Panc1 (cell line): ENCODE measurements around the gene RSPRY1. TPM values are rescaled to one million over a fixed set of nuclear protein-coding genes. Genes with fewer than 3 reads are reported as not detected.
A peak's percentile ranks its signal among the peaks of the same experiment; 100 is the strongest.

Experiments used
- ATAC-seq: fragments of 200-7000 bp; cut with Tn5 transposase; 2 replicates; pipeline ENCODE4 v1.9.1; 2020; ENCODE audit warnings: mild to moderate bottlenecking, moderate library complexity
- BruUV-seq: library from RNA; stranded (reverse); fragments of 400-500 nt; replicated peaks from 2 replicates; lab custom pipeline; 2021; lab: Mats Ljungman, UMichigan
- CTCF ChIA-PET: fragments of 300-600 bp; sonication (Branson Sonifier 250); formaldehyde crosslinking; loops from one replicate; lab custom pipeline; 2022; ENCODE audit warnings: antibody characterized with exemption; lab: Charles Lee
- POLR2A ChIA-PET: fragments of 300-600 bp; sonication (Branson Sonifier 250); formaldehyde crosslinking; loops from one replicate; lab custom pipeline; 2022; ENCODE audit warnings: antibody characterized with exemption; lab: Charles Lee
- DNase-seq: peaks from one replicate; pipeline ENCODE4 v3.0.0-alpha.2; 2010; ENCODE audit warnings: low read depth, low spot score
- H3K27ac ChIP-seq: 2 replicates; pipeline ENCODE4 v1.5.1; 2011; ENCODE audit warnings: mild to moderate bottlenecking, low read length, inconsistent platforms
- H3K27me3 ChIP-seq: fragments of 200-500 bp; sonication (Bioruptor generic); 2 replicates; pipeline ENCODE4 v1.6.0; 2014; ENCODE audit warnings: low read length, inconsistent platforms; ENCODE audit not compliant: control insufficient read depth, insufficient read depth
- H3K36me3 ChIP-seq: fragments of 200-500 bp; sonication (Bioruptor generic); 2 replicates; pipeline ENCODE4 v1.5.1; 2014; ENCODE audit warnings: inconsistent platforms, mild to moderate bottlenecking, low read length, moderate library complexity; ENCODE audit not compliant: control insufficient read depth, insufficient read depth
- H3K4me1 ChIP-seq: 2 replicates; pipeline ENCODE4 v1.5.1; 2011; ENCODE audit warnings: inconsistent platforms, mild to moderate bottlenecking, low read length, moderate library complexity; ENCODE audit not compliant: control insufficient read depth, insufficient read depth
- H3K4me3 ChIP-seq, 2 experiments: 2 replicates each; pipeline ENCODE4 v1.5.1; 2011 to 2012; ENCODE audit warnings: low read depth in 2 of 2, low read length in 2 of 2, mild to moderate bottlenecking in 2 of 2, inconsistent platforms in 1 of 2, moderate library complexity in 1 of 2
- H3K9me3 ChIP-seq: fragments of 200-500 bp; sonication (Bioruptor generic); 2 replicates; pipeline ENCODE4 v1.5.1; 2014; ENCODE audit warnings: low read depth, mild to moderate bottlenecking, inconsistent platforms, low read length, moderate library complexity; ENCODE audit not compliant: control insufficient read depth, insufficient read depth
- CTCF ChIP-seq: fragments of 450-650 bp; IDR thresholded peaks from 2 replicates; pipeline ENCODE4 v1.5.1; 2017; ENCODE audit warnings: mild to moderate bottlenecking
- POLR2AphosphoS5 ChIP-seq: IDR thresholded peaks from 2 replicates; pipeline ENCODE4 v1.6.1; 2012; ENCODE audit warnings: mild to moderate bottlenecking, low read depth, low read length, moderate library complexity
- REST ChIP-seq, 2 experiments: IDR thresholded peaks; 2 replicates each; pipeline ENCODE4 v1.6.1; 2011 to 2012; ENCODE audit warnings: low read depth in 2 of 2, control low read depth in 1 of 2, low read length in 1 of 2, mild to moderate bottlenecking in 1 of 2, moderate library complexity in 1 of 2; ENCODE audit not compliant: insufficient read depth in 1 of 2
- SIN3A ChIP-seq: IDR thresholded peaks from 2 replicates; pipeline ENCODE4 v1.6.1; 2012; ENCODE audit warnings: low read depth, mild to moderate bottlenecking, low read length, moderate library complexity, borderline replicate concordance; ENCODE audit not compliant: insufficient read depth
- TCF7L2 ChIP-seq: IDR thresholded peaks from 2 replicates; pipeline ENCODE4 v1.6.1; 2011; ENCODE audit warnings: mild to moderate bottlenecking, low read depth, low read length, inconsistent platforms
- in situ Hi-C: cut with HindIII; loops from 2 replicates; pipeline ENCODE4 v1.10.0; 2016; ENCODE audit warnings: low sequenced_read_pairs, low pct_unique_long_range_greater_than_20kb
- intact Hi-C: fragments of 100-400 bp; cut with micrococcal nuclease; formaldehyde crosslinking; loops from one replicate; pipeline ENCODE4 v1.10.0; 2022; ENCODE audit not compliant: unreplicated experiment
- total RNA-seq: library from RNA; stranded (reverse); gene quantifications from one replicate; pipeline ENCODE4 v1.2.1, GENCODE V29; 2021; ENCODE audit not compliant: unreplicated experiment

Gene RSPRY1
- total RNA-seq, 1 experiment from 2014 or later = 29.4 TPM

- Histone ChIP-seq H3K27me3 (no peaks in the 10 kb centered on the region), H3K36me3 (no peaks in the 10 kb centered on the region), H3K4me1 (no peaks in the 10 kb centered on the region), H3K4me3 (no peak overlapping the region), H3K9me3 (no peaks in the 10 kb centered on the region), H3K27ac (no peak overlapping the region)
- ChIA-PET POLR2A (no interaction called here), CTCF (no interaction called here)
- no TSS peak for BruUV-seq
- DNase-seq (peak; percentile 68), ATAC-seq (no peak; the same call in 1 of the 2 replicates)
- intact Hi-C loops = no loop called here
- in situ Hi-C loops = no loop called here
- no peak for TF ChIP-seq POLR2AphosphoS5
- TF ChIP-seq CTCF = no peak
- no peak for TF ChIP-seq REST (IDR thresholded peaks at IDR 0.05; ENCODE audit: insufficient read depth in 1 of 2, low read depth in 2 of 2, low read length in 1 of 2)
- TF ChIP-seq TCF7L2 = no peak
- TF ChIP-seq SIN3A = no peak
Observed at GRCh38 chr16:57277586-57277985, 91.5 kb downstream of the RSPRY1 start.

GRCh38 chr16:57278494-57278893 lies 92.4 kb downstream of the RSPRY1 start:
- TF ChIP-seq TCF7L2 (no peak), POLR2AphosphoS5 (no peak), SIN3A (no peak), REST (IDR thresholded peaks at IDR 0.05; ENCODE audit: insufficient read depth in 1 of 2, low read depth in 2 of 2, low read length in 1 of 2) (no peak), CTCF (no peak)
- no peaks in the 10 kb centered on the region for H3K27me3 ChIP-seq
- H3K27ac ChIP-seq = no peak overlapping the region
- H3K9me3 ChIP-seq = no peaks in the 10 kb centered on the region
- no TSS peak for BruUV-seq
- no peaks in the 10 kb centered on the region for H3K4me1 ChIP-seq
- ATAC-seq (no peak), DNase-seq (no peak)
- no peak overlapping the region for H3K4me3 ChIP-seq
- CTCF ChIA-PET = no interaction called here
- intact Hi-C loops = no loop called here
- in situ Hi-C loops = no loop called here
- POLR2A ChIA-PET = no interaction called here
- H3K36me3 ChIP-seq = no peaks in the 10 kb centered on the region
